Smooth muscle cell (in vitro differentiated cells): Measurements from ENCODE around the gene ZNF175. TPM values are rescaled to one million over a fixed set of nuclear protein-coding genes. Genes with fewer than 3 reads are reported as not detected.

Experiments used
- DNase-seq: peaks from one replicate; lab custom pipeline; 2025; ENCODE audit not compliant: unreplicated experiment; lab: John Stamatoyannopoulos, UW
- H2AFZ ChIP-seq: fragments of 200-600 bp; sonication (generic); 2 replicates; pipeline ENCODE4 v1.6.0; 2016; ENCODE audit warnings: antibody characterized with exemption, low read depth, mild to moderate bottlenecking
- H3F3A ChIP-seq: fragments of 200-600 bp; sonication (generic); 2 replicates; pipeline ENCODE4 v1.6.0; 2017; ENCODE audit warnings: antibody characterized with exemption, low read depth
- H3K27ac ChIP-seq: fragments of 200-600 bp; sonication (generic); 2 replicates; pipeline ENCODE4 v1.5.1; 2016; ENCODE audit warnings: low read depth, mild to moderate bottlenecking
- H3K27me3 ChIP-seq: fragments of 200-600 bp; sonication (generic); 2 replicates; pipeline ENCODE4 v1.6.1; 2016; ENCODE audit warnings: low read depth, mild to moderate bottlenecking
- H3K36me3 ChIP-seq: fragments of 200-600 bp; sonication (generic); 2 replicates; pipeline ENCODE4 v1.5.1; 2016; ENCODE audit warnings: low read depth
- H3K4me1 ChIP-seq: fragments of 200-600 bp; sonication (generic); 2 replicates; pipeline ENCODE4 v1.5.1; 2016; ENCODE audit warnings: low read depth
- H3K4me2 ChIP-seq: fragments of 200-600 bp; sonication (generic); 2 replicates; pipeline ENCODE4 v1.6.0; 2016; ENCODE audit warnings: mild to moderate bottlenecking
- H3K4me3 ChIP-seq: fragments of 200-600 bp; sonication (generic); 2 replicates; pipeline ENCODE4 v1.5.1; 2016; ENCODE audit warnings: mild to moderate bottlenecking
- H3K79me2 ChIP-seq: fragments of 200-600 bp; sonication (generic); 2 replicates; pipeline ENCODE4 v1.6.0; 2016; ENCODE audit warnings: low read depth, mild to moderate bottlenecking
- H3K9ac ChIP-seq: fragments of 200-600 bp; sonication (generic); 2 replicates; pipeline ENCODE4 v1.6.0; 2016; ENCODE audit warnings: low read depth
- H3K9me3 ChIP-seq: fragments of 200-600 bp; sonication (generic); replicated peaks from 2 replicates; pipeline ENCODE4 v1.5.1; 2016; ENCODE audit warnings: low read depth
- H4K20me1 ChIP-seq: fragments of 200-600 bp; sonication (generic); 2 replicates; pipeline ENCODE4 v1.6.0; 2016; ENCODE audit warnings: low read depth
- WGBS: methylation state at CpG from one replicate; pipeline ENCODE4 v1.1.7; 2016; ENCODE audit warnings: low lambda C conversion rate; 5-methylcytosine and 5-hydroxymethylcytosine counted together
- polyA plus RNA-seq: library from polyadenylated mRNA; unstranded; fragments of >200 nt; fragmentation: Nextera tagmentation; extraction: Ambion mirVana; gene quantifications from 2 replicates; pipeline ENCODE4 v1.2.1, GENCODE V29; 2016
- total RNA-seq: library from RNA; depleted of rRNA; stranded (reverse); fragments of >200 nt; gene quantifications from 2 replicates; pipeline ENCODE4 v1.2.3, GENCODE V29; 2014
- TF ChIP-seq, protein P1 (sequence below): fragments of 200-600 bp; sonication (generic); IDR thresholded peaks from 2 replicates; pipeline ENCODE4 v1.5.1; 2017; ENCODE audit warnings: borderline replicate concordance, mild to moderate bottlenecking, antibody characterized with exemption; ENCODE audit not compliant: insufficient read depth, poor library complexity, severe bottlenecking

Gene ZNF175
- total and polyA plus RNA-seq, 2 experiments from 2014 or later, result 1.1 to 3.6 TPM

DNA sequence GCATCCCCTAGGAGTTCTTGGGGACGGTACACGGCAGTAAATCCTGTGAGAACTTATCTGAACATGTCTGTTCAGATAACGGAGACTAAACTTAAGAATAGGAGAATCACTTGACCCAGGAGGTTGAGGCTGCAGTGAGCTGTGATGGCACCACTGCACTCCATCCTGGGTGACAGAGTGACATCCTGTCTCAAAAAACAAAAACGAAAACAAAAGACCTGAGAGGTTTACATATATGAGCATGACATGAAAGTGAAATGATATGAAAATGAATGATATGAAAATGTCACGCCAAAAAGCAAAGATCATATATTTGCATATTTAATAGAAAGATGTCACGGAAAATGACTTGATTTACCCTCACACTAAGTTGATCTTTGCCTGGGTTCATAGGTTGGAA, 5.8 kb downstream of the ZNF175 start:
- no peaks in the 10 kb centered on the region for H4K20me1 ChIP-seq
- 82% methylated on average over 6 of the region's 6 CpGs for WGBS
- H3K4me1 ChIP-seq, result no peaks in the 10 kb centered on the region
- no peaks in the 10 kb centered on the region for H3K79me2 ChIP-seq
- H3K4me3 ChIP-seq, result no peak overlapping the region
- no peak overlapping the region for H3K27ac ChIP-seq
- H3F3A ChIP-seq, result no peaks in the 10 kb centered on the region
- no peaks in the 10 kb centered on the region for H3K27me3 ChIP-seq
- no peak for DNase-seq
- H2AFZ ChIP-seq, result no peak overlapping the region
- no peaks in the 10 kb centered on the region for H3K9me3 ChIP-seq
- no peak overlapping the region for H3K9ac ChIP-seq
- TF ChIP-seq, protein P1, sequence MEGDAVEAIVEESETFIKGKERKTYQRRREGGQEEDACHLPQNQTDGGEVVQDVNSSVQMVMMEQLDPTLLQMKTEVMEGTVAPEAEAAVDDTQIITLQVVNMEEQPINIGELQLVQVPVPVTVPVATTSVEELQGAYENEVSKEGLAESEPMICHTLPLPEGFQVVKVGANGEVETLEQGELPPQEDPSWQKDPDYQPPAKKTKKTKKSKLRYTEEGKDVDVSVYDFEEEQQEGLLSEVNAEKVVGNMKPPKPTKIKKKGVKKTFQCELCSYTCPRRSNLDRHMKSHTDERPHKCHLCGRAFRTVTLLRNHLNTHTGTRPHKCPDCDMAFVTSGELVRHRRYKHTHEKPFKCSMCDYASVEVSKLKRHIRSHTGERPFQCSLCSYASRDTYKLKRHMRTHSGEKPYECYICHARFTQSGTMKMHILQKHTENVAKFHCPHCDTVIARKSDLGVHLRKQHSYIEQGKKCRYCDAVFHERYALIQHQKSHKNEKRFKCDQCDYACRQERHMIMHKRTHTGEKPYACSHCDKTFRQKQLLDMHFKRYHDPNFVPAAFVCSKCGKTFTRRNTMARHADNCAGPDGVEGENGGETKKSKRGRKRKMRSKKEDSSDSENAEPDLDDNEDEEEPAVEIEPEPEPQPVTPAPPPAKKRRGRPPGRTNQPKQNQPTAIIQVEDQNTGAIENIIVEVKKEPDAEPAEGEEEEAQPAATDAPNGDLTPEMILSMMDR, result no peak
- no peaks in the 10 kb centered on the region for H3K36me3 ChIP-seq
- H3K4me2 ChIP-seq, result no peak overlapping the region

GRCh38 chr19:51586103-51586728, 15.1 kb downstream of the ZNF175 start:
- H3K4me2 ChIP-seq, result no peak overlapping the region
- no peak overlapping the region for H3K4me3 ChIP-seq
- DNase-seq, result no peak
- H3K9ac ChIP-seq, result no peak overlapping the region
- no peaks in the 10 kb centered on the region for H3K79me2 ChIP-seq
- TF ChIP-seq, protein P1, result no peak
- H3K27me3 ChIP-seq, result no peaks in the 10 kb centered on the region
- 100% methylated on average over 1 of the region's 1 CpG for WGBS
- no peak overlapping the region for H3K27ac ChIP-seq
- H3K36me3 ChIP-seq, result peaks cover 31% of the 10 kb centered on the region
- no peaks in the 10 kb centered on the region for H3F3A ChIP-seq
- no peaks in the 10 kb centered on the region for H4K20me1 ChIP-seq
- H2AFZ ChIP-seq, result no peak overlapping the region
- no peaks in the 10 kb centered on the region for H3K4me1 ChIP-seq
- peaks cover 23% of the 10 kb centered on the region for H3K9me3 ChIP-seq

DNA sequence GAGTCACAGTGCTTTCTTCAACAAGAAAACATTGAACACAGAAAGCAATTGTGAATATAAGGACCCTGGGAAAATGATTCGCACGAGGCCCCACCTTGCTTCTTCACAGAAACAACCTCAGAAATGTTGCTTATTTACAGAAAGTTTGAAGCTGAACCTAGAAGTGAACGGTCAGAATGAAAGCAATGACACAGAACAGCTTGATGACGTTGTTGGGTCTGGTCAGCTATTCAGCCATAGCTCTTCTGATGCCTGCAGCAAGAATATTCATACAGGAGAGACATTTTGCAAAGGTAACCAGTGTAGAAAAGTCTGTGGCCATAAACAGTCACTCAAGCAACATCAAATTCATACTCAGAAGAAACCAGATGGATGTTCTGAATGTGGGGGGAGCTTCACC, 15.7 kb downstream of the ZNF175 start:
- Histone ChIP-seq H2AFZ (no peak overlapping the region), H3K27ac (no peak overlapping the region), H3K9ac (no peak overlapping the region), H3K4me1 (no peaks in the 10 kb centered on the region), H3K9me3 (peaks cover 23% of the 10 kb centered on the region), H4K20me1 (no peaks in the 10 kb centered on the region), H3K27me3 (no peaks in the 10 kb centered on the region), H3K4me2 (no peak overlapping the region), H3K4me3 (no peak overlapping the region), H3K79me2 (no peaks in the 10 kb centered on the region), H3F3A (no peaks in the 10 kb centered on the region), H3K36me3 (peaks cover 31% of the 10 kb centered on the region)
- DNase-seq, result no peak
- TF ChIP-seq, protein P1, result no peak
- 69% methylated on average over 4 of the region's 4 CpGs for WGBS
